Epithelial cell of umbilical artery (primary cell): ENCODE data around the gene ATP2A1. TPM values are rescaled to one million over a fixed set of nuclear protein-coding genes. Genes with fewer than 3 reads are reported as not detected.

Experiments
- total RNA-seq: library from RNA; depleted of rRNA; stranded (reverse); fragments of >200 nt; gene quantifications from 2 replicates; pipeline ENCODE4 v1.2.3, GENCODE V29; 2014

The ATP2A1 gene
- under 0.01 and 0.30 TPM in 2 replicates for total RNA-seq

DNA sequence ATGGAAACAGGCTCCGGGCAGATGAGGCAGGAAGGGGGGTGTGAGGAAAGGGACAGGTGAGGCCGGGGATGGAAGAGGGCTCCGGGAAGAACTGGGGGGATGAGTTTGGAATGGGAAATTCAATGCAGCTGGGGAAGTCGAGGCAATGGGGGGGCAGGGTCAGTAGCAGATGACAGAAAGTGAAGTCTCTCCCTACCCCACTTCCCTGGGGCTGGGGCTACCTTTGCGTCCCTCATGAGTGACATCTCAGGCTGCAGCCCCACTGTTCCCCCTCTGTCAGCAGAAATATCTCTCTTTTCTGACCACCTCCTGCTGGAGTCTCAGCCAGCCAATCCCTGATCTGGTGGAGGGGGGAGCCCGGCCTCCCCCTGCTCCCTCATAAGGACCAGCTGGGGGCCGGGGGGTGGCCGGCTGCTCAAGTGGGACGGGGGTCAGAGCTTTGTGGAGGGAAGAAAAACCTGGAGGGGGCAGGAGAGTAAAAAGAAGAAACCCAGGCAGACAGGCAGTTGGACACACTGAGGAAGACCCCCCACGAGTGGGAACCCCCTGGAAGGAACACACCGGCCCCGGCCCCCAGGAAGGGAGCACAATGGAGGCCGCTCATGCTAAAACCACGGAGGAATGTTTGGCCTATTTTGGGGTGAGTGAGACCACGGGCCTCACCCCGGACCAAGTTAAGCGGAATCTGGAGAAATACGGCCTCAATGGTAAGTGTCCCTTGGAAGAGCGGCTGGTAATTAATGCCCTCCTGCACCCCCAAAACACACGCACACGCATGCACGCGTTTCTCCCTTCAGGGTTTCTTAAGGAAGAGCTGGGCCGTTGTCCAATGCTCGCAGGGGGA lies at the start of gene ATP2A1:
TSS of gene ATP2A1 (plus strand) at position 406 of the 844 bp plus-strand sequence. CDS start at position 590, 184 bp downstream.

DNA sequence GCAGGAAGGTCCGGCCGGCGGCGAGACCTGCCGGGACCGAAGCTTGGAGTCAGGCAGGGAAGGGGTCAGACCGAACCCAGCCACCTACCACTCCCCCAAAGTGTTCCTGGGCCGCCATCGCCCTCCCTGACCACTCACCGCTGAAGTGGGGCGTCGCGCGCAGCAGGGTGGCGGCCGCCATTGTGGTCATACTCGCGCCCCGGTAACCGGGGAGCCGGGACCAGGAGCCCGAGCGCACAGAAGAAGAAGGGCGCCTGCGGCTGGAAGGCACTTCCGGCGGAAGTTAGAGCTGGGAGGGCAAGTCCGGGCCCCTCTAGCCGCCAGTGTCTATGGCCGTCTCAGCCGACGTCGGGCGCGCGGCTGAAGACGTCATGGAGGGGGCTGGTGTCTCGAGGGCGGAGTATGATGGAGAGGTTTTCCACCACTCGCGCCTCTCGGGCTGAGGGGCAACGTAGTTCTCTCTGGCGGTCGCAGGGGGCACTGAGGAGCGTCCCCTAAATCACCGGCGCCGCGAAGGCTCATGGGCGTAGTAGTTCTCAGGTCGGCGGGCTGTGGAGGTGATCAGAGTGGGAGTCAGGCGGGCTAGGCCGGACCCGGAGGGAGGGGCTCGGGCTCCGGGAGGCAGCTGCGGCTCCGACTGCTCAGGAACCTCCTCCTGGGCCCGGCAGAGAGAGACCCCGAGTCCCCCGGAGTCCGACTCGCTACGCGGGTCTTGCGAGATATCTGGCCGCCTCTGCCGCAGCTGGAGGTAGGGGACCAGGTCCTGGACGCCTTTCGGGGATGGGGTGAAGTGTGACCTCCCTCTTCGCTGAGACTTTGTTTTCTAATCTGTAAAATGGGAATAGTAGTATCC lies 32.0 kb upstream of the ATP2A1 start, which contains the start of gene TUFM:
TSS of gene TUFM (minus strand) at position 269 of the 853 bp plus-strand sequence. CDS start at position 190, 79 bp downstream.

DNA sequence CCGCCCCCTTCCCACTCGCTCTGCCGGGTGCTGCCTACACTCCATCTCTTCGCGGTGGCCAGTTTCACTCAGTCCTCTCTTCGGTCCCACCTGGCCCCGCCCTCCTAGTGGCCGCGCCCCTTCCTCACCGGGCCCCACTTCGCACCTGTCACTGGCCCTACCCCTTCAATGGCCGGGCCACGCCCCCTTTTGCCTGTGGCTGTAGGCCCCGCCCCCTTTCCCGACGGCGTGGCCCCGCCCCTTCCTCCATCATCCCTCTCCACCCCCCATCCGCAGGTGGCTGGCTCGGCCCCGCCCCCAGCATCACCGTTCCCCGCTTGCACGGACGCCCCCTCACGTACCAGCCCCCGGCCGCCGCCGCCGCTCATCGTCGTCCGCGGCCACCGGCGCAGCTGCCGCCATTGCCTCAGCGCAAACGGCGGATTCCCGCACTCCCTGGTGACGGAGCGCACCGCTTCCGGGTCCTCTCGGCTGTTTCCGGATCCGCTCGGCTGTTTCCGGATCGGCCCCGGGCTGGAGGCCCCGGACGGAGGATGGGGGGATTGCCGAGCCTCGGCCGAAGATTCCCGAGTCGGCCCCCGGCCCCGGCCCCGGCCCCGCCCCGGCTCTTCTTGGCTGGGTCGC lies 46.6 kb downstream of the ATP2A1 start, which contains the start of gene RABEP2:
TSS of gene RABEP2 (minus strand) at position 477 of the 624 bp plus-strand sequence. CDS start at position 402, 75 bp downstream.

GRCh38 chr16:28931801-28932225 lies 53.5 kb downstream of the ATP2A1 start, which contains the start of gene CD19:
Gene CD19, plus strand, starts transcription at chr16:28931971. Its CDS starts 30 bp downstream, at chr16:28932001.

DNA sequence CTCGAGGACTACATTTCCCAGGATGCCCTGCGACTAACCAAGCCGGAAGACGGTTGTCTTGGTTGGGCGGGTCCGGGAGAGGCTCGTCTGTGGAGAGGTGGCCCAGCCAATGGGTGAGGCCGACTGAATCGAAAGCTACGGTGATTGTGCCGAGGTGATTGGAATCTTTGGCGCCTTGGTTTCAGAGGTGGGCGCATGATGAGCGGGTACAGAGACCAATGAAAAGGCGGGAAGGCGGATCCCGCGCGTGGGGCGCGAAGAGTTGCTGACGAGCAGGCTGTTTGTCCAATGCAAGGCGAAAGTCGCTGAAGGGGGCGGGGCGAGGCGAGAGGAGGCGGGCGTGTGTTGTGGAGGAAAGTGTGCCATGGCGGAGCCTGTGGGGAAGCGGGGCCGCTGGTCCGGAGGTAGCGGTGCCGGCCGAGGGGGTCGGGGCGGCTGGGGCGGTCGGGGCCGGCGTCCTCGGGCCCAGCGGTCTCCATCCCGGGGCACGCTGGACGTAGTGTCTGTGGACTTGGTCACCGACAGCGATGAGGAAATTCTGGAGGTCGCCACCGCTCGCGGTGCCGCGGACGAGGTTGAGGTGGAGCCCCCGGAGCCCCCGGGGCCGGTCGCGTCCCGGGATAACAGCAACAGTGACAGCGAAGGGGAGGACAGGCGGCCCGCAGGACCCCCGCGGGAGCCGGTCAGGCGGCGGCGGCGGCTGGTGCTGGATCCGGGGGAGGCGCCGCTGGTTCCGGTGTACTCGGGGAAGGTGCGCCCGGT lies 72.5 kb downstream of the ATP2A1 start, which contains the start of gene NFATC2IP:
TSS of gene NFATC2IP (plus strand) at position 290 of the 762 bp plus-strand sequence. CDS start at position 365, 75 bp downstream.

Other genes with a start within 250 kb of the ATP2A1 start
- not detected in 2 replicates for gene NPIPB8, start 240.4 kb upstream of the ATP2A1 start, total RNA-seq
- 125 and 219 TPM in 2 replicates for gene EIF3C, start 167.0 kb upstream of the ATP2A1 start, total RNA-seq
- 1.6 and 1.7 TPM in 2 replicates for gene NPIPB9, start 126.7 kb upstream of the ATP2A1 start, total RNA-seq
- 25.7 and 26.3 TPM in 2 replicates for gene ATXN2L, start 55.5 kb upstream of the ATP2A1 start, total RNA-seq
- 150 and 187 TPM in 2 replicates for gene TUFM, start 32.1 kb upstream of the ATP2A1 start, total RNA-seq
- gene SH2B1, start 14.6 kb upstream of the ATP2A1 start, total RNA-seq, result 6.8 and 7.3 TPM in 2 replicates
- gene RABEP2, start 46.8 kb downstream of the ATP2A1 start, total RNA-seq, result 41.3 and 48.5 TPM in 2 replicates
- gene CD19, start 53.5 kb downstream of the ATP2A1 start, total RNA-seq, result 0.32 TPM in 1 of 2 replicates, not detected in the other
- gene NFATC2IP, start 72.4 kb downstream of the ATP2A1 start, total RNA-seq, result 14.9 and 20.1 TPM in 2 replicates
- gene SPNS1, start 96.3 kb downstream of the ATP2A1 start, total RNA-seq, result 22.8 and 24.0 TPM in 2 replicates
- 0.15 and 0.65 TPM in 2 replicates for gene LAT, start 106.6 kb downstream of the ATP2A1 start, total RNA-seq